Smooth muscle cell (in vitro differentiated cells): ENCODE measurements around the gene PYGB. TPM values are rescaled to one million over a fixed set of nuclear protein-coding genes. Genes with fewer than 3 reads are reported as not detected.

Source experiments
- DNase-seq: peaks from one replicate; lab custom pipeline; 2025; ENCODE audit not compliant: unreplicated experiment; lab: John Stamatoyannopoulos, UW
- H2AFZ ChIP-seq: fragments of 200-600 bp; sonication (generic); 2 replicates; pipeline ENCODE4 v1.6.0; 2016; ENCODE audit warnings: antibody characterized with exemption, low read depth, mild to moderate bottlenecking
- H3F3A ChIP-seq: fragments of 200-600 bp; sonication (generic); 2 replicates; pipeline ENCODE4 v1.6.0; 2017; ENCODE audit warnings: antibody characterized with exemption, low read depth
- H3K27ac ChIP-seq: fragments of 200-600 bp; sonication (generic); 2 replicates; pipeline ENCODE4 v1.5.1; 2016; ENCODE audit warnings: low read depth, mild to moderate bottlenecking
- H3K27me3 ChIP-seq: fragments of 200-600 bp; sonication (generic); 2 replicates; pipeline ENCODE4 v1.6.1; 2016; ENCODE audit warnings: low read depth, mild to moderate bottlenecking
- H3K36me3 ChIP-seq: fragments of 200-600 bp; sonication (generic); 2 replicates; pipeline ENCODE4 v1.5.1; 2016; ENCODE audit warnings: low read depth
- H3K4me1 ChIP-seq: fragments of 200-600 bp; sonication (generic); 2 replicates; pipeline ENCODE4 v1.5.1; 2016; ENCODE audit warnings: low read depth
- H3K4me2 ChIP-seq: fragments of 200-600 bp; sonication (generic); 2 replicates; pipeline ENCODE4 v1.6.0; 2016; ENCODE audit warnings: mild to moderate bottlenecking
- H3K4me3 ChIP-seq: fragments of 200-600 bp; sonication (generic); 2 replicates; pipeline ENCODE4 v1.5.1; 2016; ENCODE audit warnings: mild to moderate bottlenecking
- H3K79me2 ChIP-seq: fragments of 200-600 bp; sonication (generic); 2 replicates; pipeline ENCODE4 v1.6.0; 2016; ENCODE audit warnings: low read depth, mild to moderate bottlenecking
- H3K9ac ChIP-seq: fragments of 200-600 bp; sonication (generic); 2 replicates; pipeline ENCODE4 v1.6.0; 2016; ENCODE audit warnings: low read depth
- H3K9me3 ChIP-seq: fragments of 200-600 bp; sonication (generic); replicated peaks from 2 replicates; pipeline ENCODE4 v1.5.1; 2016; ENCODE audit warnings: low read depth
- H4K20me1 ChIP-seq: fragments of 200-600 bp; sonication (generic); 2 replicates; pipeline ENCODE4 v1.6.0; 2016; ENCODE audit warnings: low read depth
- CTCF ChIP-seq: fragments of 200-600 bp; sonication (generic); IDR thresholded peaks from 2 replicates; pipeline ENCODE4 v1.5.1; 2017; ENCODE audit warnings: borderline replicate concordance, mild to moderate bottlenecking, antibody characterized with exemption; ENCODE audit not compliant: insufficient read depth, poor library complexity, severe bottlenecking
- WGBS: methylation state at CpG from one replicate; pipeline ENCODE4 v1.1.7; 2016; ENCODE audit warnings: low lambda C conversion rate; 5-methylcytosine and 5-hydroxymethylcytosine counted together
- polyA plus RNA-seq: library from polyadenylated mRNA; unstranded; fragments of >200 nt; fragmentation: Nextera tagmentation; extraction: Ambion mirVana; gene quantifications from 2 replicates; pipeline ENCODE4 v1.2.1, GENCODE V29; 2016
- total RNA-seq: library from RNA; depleted of rRNA; stranded (reverse); fragments of >200 nt; gene quantifications from 2 replicates; pipeline ENCODE4 v1.2.3, GENCODE V29; 2014

PYGB gene
- total and polyA plus RNA-seq, 2 experiments from 2014 or later, result 31.8 to 39.4 TPM

GRCh38 chr20:25209911-25210310 is 38.0 kb upstream of the PYGB start:
- WGBS, result 97% methylated on average over 12 of the region's 12 CpGs
- Histone ChIP-seq H3F3A (no peaks in the 10 kb centered on the region), H4K20me1 (peaks cover 27% of the 10 kb centered on the region), H3K9me3 (no peaks in the 10 kb centered on the region), H2AFZ (no peak overlapping the region), H3K27me3 (no peaks in the 10 kb centered on the region), H3K4me3 (no peak overlapping the region), H3K4me1 (no peaks in the 10 kb centered on the region), H3K9ac (no peak overlapping the region), H3K4me2 (no peak overlapping the region), H3K27ac (no peak overlapping the region), H3K79me2 (no peaks in the 10 kb centered on the region), H3K36me3 (peaks cover 7% of the 10 kb centered on the region)
- no peak for TF ChIP-seq CTCF
- DNase-seq, result no peak

DNA sequence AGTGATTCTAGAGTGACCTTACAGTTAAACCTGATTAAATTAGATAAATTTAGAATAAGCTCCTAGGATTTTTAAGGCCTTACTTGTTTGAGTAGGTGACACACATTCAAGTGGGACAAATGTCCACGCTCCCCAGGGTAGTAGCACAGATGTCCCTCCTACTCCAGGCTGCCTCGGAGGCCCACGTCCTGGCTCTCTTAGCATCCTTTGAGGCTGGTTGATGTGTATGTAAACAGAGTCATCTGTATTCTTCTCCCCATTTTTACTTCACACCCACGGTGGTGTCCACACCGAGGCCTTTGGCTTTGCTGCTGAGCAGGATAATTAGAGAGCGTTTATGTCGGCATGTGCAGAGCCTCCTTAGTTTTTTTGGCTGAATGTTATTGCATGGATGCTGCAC is 36.6 kb upstream of the PYGB start:
- Histone ChIP-seq H3K36me3 (peaks cover 7% of the 10 kb centered on the region), H3K4me2 (no peak overlapping the region), H3K79me2 (no peaks in the 10 kb centered on the region), H3K27ac (no peak overlapping the region), H3K4me1 (no peaks in the 10 kb centered on the region), H2AFZ (no peak overlapping the region), H3K9me3 (no peaks in the 10 kb centered on the region), H3K4me3 (no peak overlapping the region), H3K9ac (no peak overlapping the region), H3K27me3 (no peaks in the 10 kb centered on the region), H3F3A (no peaks in the 10 kb centered on the region), H4K20me1 (peaks cover 13% of the 10 kb centered on the region)
- whole genome bisulfite sequencing, result 93% methylated on average over 7 of the region's 7 CpGs
- no peak for TF ChIP-seq CTCF
- no peak for DNase-seq

DNA sequence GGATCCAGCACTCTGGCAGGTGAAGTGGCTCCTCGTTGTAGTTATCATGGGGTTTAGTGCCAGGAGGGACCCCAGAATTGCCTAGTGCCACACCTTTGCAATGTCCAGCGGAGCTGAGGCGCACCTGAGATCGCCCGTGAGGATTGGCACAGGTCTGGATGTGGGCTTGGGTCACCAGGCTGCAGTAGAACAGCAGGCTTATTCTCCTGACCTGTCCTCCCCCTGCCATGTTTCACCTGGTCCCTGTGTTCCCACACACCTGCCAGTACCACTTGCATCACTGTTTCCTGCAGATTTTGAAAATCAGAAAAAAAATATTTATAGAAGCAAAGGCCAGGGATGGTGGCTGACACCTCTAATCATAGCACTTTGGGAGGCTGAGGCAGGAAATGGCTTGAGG is 35.6 kb upstream of the PYGB start:
- 98% methylated on average over 5 of the region's 5 CpGs for WGBS
- Histone ChIP-seq H3K4me1 (no peaks in the 10 kb centered on the region), H3F3A (no peaks in the 10 kb centered on the region), H3K9ac (no peak overlapping the region), H3K4me3 (no peak overlapping the region), H3K36me3 (peaks cover 7% of the 10 kb centered on the region), H2AFZ (no peak overlapping the region), H4K20me1 (peaks cover 10% of the 10 kb centered on the region), H3K79me2 (no peaks in the 10 kb centered on the region), H3K27me3 (no peaks in the 10 kb centered on the region), H3K27ac (no peak overlapping the region), H3K9me3 (no peaks in the 10 kb centered on the region), H3K4me2 (no peak overlapping the region)
- TF ChIP-seq CTCF, result no peak
- DNase-seq, result no peak

- Histone ChIP-seq H3K4me1 (no peaks in the 10 kb centered on the region), H3K4me3 (no peak overlapping the region), H3K36me3 (peaks cover 7% of the 10 kb centered on the region), H4K20me1 (no peaks in the 10 kb centered on the region), H3K9ac (no peak overlapping the region), H3K79me2 (no peaks in the 10 kb centered on the region), H3K4me2 (no peak overlapping the region), H3K27ac (no peak overlapping the region), H2AFZ (no peak overlapping the region), H3F3A (no peaks in the 10 kb centered on the region), H3K27me3 (no peaks in the 10 kb centered on the region), H3K9me3 (no peaks in the 10 kb centered on the region)
- DNase-seq, result no peak
- no peak for TF ChIP-seq CTCF
- WGBS, result 97% methylated on average over 21 of the region's 21 CpGs
Measured at GRCh38 chr20:25213566-25214425, 34.1 kb upstream of the PYGB start.
